ENCODE measurements around the gene SGCA. TPM values are rescaled to one million over a fixed set of nuclear protein-coding genes. Genes with fewer than 3 reads are reported as not detected.

Gene SGCA
- total and polyA plus RNA-seq, 2 of the 13 experiments (the other 11 are each of a cell fraction or from before 2014, with no cell fraction given) = not detected

DNA sequence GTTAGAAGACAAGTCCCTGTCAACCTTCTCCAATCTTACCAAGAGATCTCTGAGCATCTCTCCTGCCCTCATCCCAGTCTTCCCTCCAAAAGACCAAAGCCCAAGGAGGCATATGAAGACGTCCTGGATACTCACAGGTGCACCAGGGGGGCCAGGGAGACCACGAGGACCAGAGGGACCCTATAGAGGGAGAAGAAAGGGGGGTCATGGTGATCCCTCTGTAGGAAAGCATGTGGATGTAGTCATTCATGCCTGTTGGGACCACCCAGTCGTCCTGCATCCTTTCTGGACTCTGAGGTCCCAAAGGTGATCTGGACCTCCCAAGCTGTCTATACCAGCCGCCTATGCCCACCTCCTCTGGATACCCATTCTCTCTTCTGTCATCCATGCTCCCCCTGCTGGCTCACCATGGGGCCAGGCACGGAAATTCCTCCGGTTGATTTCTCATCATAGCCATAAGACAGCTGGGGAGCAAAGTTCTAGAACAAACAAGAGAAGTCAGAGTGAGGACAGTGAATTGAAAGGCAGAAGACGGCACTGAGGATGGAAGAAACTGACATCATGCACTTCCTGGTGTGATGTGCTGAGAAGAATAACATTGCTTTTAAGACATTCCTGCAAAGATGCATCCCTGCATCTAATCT, 32.3 kb downstream of the SGCA start:
- no peak overlapping the region for H3K4me2 ChIP-seq (ENCODE audit: low read depth, low read length)
- no peak overlapping the region for H3K4me3 ChIP-seq (replicated peaks in 1 of 3; ENCODE audit: insufficient read depth in 1 of 3, low read depth in 2 of 3, low read length in 3 of 3)
- WGBS (ENCODE audit: low lambda C conversion rate) = 3% methylated on average over 7 of the region's 7 CpGs
- DNase-seq (ENCODE audit: low spot score) = peak; percentile 72
- no TSS peak for BruUV-seq (replicated peaks)
- FAIRE-seq = peak; percentile 71
- peaks cover 12 to 74% of the 10 kb centered on the region in 2 experiments for H3K27me3 ChIP-seq (ENCODE audit: control insufficient read depth in 1 of 2, insufficient read depth in 2 of 2, low read length in 2 of 2)
- H3K9me3 ChIP-seq (ENCODE audit: low read length) = no peaks in the 10 kb centered on the region
- no peak overlapping the region for H3K9ac ChIP-seq (ENCODE audit: insufficient read depth, low read depth, low read length)
- no peaks in the 10 kb centered on the region; the same call in 1 of the 2 replicates for H4K20me1 ChIP-seq (ENCODE audit: insufficient read depth, low read length)
- H2AFZ ChIP-seq (ENCODE audit: low read length) = no peak overlapping the region
- no peaks in the 10 kb centered on the region for H3K79me2 ChIP-seq (ENCODE audit: insufficient read depth, low read length)
- H3K27ac ChIP-seq (ENCODE audit: extremely low read length, insufficient read depth, low read length) = no peak overlapping the region
- in situ Hi-C loops (cut with HindIII; ENCODE audit: extremely low pct_ligation_motif_present, low pct_unique_long_range_greater_than_20kb) = no loop called here
- H3K36me3 ChIP-seq (replicated peaks in 1 of 2; ENCODE audit: control insufficient read depth in 1 of 2, insufficient read depth in 2 of 2, low read length in 2 of 2) = no peaks in the 10 kb centered on the region
- intact Hi-C loops (cut with micrococcal nuclease; ENCODE audit: unreplicated experiment) = loop anchor here (1.0 kb wide), 1 partner anchor 29 kb away; no protein-coding TSS in a partner anchor
- CTCF ChIA-PET (ENCODE audit: low intra/inter-chr PET ratio, low total read pairs) = interaction anchor here (1.5 to 9.4 kb wide), 4 partner anchors 20 to 98 kb away, joined by 10 to 301 read pairs (median 130); partner anchors contain the start of gene TMEM92
- H3K4me1 ChIP-seq (ENCODE audit: insufficient read depth, low read length) = 0 out of 2 replicates have a peak, but pooled peaks cover 9% of the 10 kb centered on the region
- ATAC-seq = peak; percentile 19; the same call in 1 of the 3 replicates
- POLR2A ChIA-PET = no interaction called here
- TF ChIP-seq, protein P1, sequence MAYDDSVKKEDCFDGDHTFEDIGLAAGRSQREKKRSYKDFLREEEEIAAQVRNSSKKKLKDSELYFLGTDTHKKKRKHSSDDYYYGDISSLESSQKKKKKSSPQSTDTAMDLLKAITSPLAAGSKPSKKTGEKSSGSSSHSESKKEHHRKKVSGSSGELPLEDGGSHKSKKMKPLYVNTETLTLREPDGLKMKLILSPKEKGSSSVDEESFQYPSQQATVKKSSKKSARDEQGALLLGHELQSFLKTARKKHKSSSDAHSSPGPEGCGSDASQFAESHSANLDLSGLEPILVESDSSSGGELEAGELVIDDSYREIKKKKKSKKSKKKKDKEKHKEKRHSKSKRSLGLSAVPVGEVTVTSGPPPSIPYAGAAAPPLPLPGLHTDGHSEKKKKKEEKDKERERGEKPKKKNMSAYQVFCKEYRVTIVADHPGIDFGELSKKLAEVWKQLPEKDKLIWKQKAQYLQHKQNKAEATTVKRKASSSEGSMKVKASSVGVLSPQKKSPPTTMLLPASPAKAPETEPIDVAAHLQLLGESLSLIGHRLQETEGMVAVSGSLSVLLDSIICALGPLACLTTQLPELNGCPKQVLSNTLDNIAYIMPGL (CRISPR knock-in tag; IDR thresholded peaks at IDR 0.05; ENCODE audit: borderline replicate concordance in 1 of 2, low read depth in 1 of 2) = peak in 1 of 2 experiments; percentile 22; a peak in 1 of 4 replicates
- TF ChIP-seq ZBTB8A (CRISPR knock-in tag; IDR thresholded peaks at IDR 0.05; ENCODE audit: borderline replicate concordance, low read depth) (no peak), ZNF274 (CRISPR knock-in tag; IDR thresholded peaks at IDR 0.05) (no peak), ZNF605 (CRISPR knock-in tag; IDR thresholded peaks at IDR 0.05) (0 out of 2 replicates have a peak, but pooled peaks have one; percentile 31), ATF1 (CRISPR knock-in tag; IDR thresholded peaks at IDR 0.05) (0 out of 2 replicates have a peak, but pooled peaks have one; percentile 17), SMC3 (IDR thresholded peaks at IDR 0.05; ENCODE audit: low read length) (peak; percentile 90), TRIM24 (CRISPR knock-in tag; IDR thresholded peaks at IDR 0.05) (no peak), ZSCAN29 (CRISPR knock-in tag; conservative IDR thresholded peaks at IDR 0.05) (0 out of 2 replicates have a peak, but pooled peaks have one; percentile 37), ZNF660 (CRISPR knock-in tag; IDR thresholded peaks at IDR 0.05; ENCODE audit: borderline replicate concordance, low read depth) (no peak), RAD21 (CRISPR knock-in tag; IDR thresholded peaks at IDR 0.05) (peak; percentile 70), STAG1 (CRISPR knock-in tag; IDR thresholded peaks at IDR 0.05) (peak; percentile 70), HNF4A (CRISPR knock-in tag; IDR thresholded peaks at IDR 0.05) (peak; percentile 28; the same call in 1 of the 2 replicates), HOXA3 (CRISPR knock-in tag; IDR thresholded peaks at IDR 0.05) (no peak), GPN1 (CRISPR knock-in tag; IDR thresholded peaks at IDR 0.05; ENCODE audit: borderline replicate concordance) (no peak)
- TF ChIP-seq, protein P2, sequence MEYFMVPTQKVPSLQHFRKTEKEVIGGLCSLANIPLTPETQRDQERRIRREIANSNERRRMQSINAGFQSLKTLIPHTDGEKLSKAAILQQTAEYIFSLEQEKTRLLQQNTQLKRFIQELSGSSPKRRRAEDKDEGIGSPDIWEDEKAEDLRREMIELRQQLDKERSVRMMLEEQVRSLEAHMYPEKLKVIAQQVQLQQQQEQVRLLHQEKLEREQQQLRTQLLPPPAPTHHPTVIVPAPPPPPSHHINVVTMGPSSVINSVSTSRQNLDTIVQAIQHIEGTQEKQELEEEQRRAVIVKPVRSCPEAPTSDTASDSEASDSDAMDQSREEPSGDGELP (IDR thresholded peaks at IDR 0.05; ENCODE audit: borderline replicate concordance, low read depth) = no peak
- TF ChIP-seq, protein P3, sequence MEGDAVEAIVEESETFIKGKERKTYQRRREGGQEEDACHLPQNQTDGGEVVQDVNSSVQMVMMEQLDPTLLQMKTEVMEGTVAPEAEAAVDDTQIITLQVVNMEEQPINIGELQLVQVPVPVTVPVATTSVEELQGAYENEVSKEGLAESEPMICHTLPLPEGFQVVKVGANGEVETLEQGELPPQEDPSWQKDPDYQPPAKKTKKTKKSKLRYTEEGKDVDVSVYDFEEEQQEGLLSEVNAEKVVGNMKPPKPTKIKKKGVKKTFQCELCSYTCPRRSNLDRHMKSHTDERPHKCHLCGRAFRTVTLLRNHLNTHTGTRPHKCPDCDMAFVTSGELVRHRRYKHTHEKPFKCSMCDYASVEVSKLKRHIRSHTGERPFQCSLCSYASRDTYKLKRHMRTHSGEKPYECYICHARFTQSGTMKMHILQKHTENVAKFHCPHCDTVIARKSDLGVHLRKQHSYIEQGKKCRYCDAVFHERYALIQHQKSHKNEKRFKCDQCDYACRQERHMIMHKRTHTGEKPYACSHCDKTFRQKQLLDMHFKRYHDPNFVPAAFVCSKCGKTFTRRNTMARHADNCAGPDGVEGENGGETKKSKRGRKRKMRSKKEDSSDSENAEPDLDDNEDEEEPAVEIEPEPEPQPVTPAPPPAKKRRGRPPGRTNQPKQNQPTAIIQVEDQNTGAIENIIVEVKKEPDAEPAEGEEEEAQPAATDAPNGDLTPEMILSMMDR (CRISPR knock-in tag; IDR thresholded peaks at IDR 0.05) = peak; percentile 87
- TF ChIP-seq, protein P4, sequence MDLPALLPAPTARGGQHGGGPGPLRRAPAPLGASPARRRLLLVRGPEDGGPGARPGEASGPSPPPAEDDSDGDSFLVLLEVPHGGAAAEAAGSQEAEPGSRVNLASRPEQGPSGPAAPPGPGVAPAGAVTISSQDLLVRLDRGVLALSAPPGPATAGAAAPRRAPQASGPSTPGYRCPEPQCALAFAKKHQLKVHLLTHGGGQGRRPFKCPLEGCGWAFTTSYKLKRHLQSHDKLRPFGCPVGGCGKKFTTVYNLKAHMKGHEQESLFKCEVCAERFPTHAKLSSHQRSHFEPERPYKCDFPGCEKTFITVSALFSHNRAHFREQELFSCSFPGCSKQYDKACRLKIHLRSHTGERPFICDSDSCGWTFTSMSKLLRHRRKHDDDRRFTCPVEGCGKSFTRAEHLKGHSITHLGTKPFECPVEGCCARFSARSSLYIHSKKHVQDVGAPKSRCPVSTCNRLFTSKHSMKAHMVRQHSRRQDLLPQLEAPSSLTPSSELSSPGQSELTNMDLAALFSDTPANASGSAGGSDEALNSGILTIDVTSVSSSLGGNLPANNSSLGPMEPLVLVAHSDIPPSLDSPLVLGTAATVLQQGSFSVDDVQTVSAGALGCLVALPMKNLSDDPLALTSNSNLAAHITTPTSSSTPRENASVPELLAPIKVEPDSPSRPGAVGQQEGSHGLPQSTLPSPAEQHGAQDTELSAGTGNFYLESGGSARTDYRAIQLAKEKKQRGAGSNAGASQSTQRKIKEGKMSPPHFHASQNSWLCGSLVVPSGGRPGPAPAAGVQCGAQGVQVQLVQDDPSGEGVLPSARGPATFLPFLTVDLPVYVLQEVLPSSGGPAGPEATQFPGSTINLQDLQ (CRISPR knock-in tag; IDR thresholded peaks at IDR 0.05) = no peak
